ENCODE results near the gene HTR3C.
"Not testable (repeated sequence)": the region's sequence is repeated elsewhere in the genome, so short reads cannot be mapped to it uniquely, and the experiment has no call there.

Gene HTR3C

DNA sequence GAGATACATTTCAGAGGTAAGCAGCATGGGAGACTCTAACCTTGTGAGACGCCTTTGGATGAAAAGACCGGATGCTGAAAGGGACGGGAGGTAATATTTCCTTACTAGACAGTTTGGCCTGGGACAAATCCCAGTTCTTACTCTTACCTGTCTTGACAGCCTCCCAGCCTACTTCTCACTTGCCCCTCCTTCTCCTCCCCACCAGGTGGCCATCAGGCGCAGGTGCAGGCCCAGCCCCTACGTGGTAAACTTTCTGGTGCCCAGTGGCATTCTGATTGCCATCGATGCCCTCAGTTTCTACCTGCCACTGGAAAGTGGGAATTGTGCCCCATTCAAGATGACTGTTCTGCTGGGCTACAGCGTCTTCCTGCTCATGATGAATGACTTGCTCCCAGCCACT lies 15.0 kb upstream of the HTR3C start:
- no peak for DNase-seq

- DNase-seq: not testable (repeated sequence)
These were observed 14.5 kb upstream of the HTR3C start for GRCh38 chr3:184038307-184038706.

DNA sequence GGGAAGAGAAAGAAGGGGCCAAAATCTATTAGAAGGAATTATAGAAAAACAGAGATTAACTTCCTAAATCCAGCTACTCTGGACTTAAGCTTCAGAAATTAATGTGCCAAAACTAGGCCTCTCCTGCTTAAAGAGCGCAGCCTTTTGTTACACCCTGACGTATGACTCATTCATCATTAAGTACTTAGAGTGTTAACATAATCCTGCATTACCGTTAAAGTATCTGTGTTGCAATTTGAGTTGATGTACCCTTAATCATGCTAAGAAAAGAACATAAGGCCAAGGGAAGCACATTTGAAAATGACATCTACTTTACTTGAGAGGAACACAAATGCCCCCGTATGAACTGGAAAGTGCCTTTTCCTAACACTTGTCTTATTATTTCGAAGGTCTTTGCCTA lies 13.4 kb upstream of the HTR3C start:
- no peak for DNase-seq

DNA sequence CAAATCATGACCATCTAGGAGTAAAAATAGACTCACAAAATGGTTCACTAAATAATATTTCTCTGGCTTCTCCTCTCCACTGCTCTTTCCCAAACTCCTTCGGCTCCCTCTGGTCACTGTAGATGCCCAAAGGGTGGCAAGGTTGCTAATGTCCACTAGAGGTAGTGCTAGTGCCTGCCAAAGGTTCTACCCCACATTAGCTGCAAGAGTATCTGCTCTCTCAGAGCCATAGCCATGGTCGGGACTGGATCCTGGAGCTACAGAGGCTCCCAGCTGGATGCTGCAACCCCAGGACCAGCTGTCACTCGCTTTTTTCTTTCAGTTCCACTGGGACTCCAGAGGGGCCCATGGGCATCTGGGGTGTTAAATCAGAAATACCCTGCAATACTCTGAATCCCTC lies 12.8 kb upstream of the HTR3C start:
- DNase-seq: no peak

- no peak for DNase-seq
These were observed 10.2 kb upstream of the HTR3C start for GRCh38 chr3:184042617-184043016.

GRCh38 chr3:184045995-184046394 lies 6.9 kb upstream of the HTR3C start:
- no peak for DNase-seq

DNA sequence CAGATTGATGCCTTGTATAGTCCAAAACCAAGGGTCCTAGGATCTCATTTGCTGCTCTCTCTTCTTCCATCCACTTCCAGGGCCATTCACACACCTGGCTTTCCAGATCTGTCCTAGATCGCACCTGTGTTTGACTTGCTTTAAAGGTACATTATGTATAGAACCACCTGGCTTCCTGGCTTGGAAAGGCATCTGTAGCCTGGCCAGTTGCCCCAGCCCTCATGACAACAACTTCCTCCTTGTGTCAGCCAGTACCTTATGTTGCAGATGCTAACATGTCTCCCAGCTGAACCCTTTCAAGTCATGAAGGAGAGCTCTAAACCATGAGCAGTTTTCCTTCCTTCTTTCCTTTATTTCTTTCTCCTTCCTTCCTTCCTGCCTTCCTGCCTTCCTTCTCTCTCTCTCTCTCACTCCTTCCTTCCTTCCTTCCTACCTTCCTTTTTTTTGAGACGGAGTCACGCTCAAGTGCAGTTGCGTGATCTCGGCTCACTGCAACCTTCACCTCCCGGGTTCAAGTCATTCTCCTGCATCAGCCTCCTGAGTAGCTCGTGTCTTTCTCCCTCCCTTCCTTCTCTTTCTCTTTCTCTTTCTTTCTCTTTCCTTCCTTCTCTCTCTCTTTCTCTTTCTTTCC lies 2.5 kb upstream of the HTR3C start:
- DNase-seq: no peak

DNA sequence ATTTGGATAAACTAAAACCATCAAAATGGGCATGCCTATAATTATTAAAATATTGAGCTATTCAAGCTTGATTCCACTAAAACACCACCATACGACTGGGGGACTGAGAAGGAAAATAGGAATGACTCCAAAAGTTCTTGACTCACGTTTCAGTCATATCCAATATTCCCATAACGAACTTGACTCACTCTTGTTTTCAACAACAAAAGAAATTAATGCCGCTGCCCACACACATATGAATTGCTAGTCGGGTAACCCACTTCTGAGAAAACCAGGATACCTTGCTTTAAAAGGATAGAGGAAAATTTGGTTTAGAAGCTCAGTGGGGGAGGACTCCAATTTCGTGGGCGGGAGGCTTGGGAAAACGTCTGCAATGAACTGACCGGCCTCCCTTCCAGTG lies 5.2 kb downstream of the HTR3C start:
- DNase-seq: no peak

- no peak for DNase-seq
These were observed 6.6 kb downstream of the HTR3C start for GRCh38 chr3:184059424-184059823.

DNA sequence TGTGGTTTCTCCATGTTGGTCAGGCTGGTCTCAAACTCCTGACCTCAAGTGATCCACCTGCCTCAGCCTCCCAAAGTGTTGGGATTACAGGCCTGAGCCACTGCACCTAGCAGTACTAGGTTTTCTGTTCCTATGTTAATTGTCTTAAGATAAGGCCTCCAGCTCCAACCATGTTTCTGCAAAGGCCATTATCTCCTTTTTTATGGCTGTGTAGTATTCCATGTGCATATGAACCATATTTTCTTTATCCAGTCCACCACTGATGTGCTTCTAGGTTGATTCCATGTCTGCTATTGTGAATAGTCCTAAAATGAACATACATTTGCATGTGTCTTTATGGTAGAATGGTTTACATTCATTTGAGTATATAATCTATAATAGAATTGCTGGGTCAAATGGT lies 9.8 kb downstream of the HTR3C start:
- DNase-seq: no peak

DNA sequence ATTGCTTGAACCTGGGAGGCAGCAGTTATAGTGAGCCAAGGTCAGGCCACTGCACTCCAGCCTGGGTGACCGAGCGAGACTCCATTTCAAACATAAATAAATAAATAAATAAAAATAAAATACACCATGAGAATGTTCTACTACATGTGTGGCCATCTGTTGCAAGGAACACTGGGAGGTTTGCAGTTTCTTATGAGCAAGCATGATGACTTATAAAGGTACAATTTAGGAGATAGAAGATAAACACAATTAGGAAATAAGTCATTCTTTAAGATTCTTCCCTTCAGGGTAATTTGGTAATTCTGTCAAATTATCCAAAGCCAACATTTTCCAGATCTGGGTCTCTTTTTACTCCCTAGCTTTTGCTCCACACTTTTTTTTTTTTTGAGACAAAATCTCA lies 13.4 kb downstream of the HTR3C start:
- no peak for DNase-seq

- DNase-seq: no peak
These were observed 14.8 kb downstream of the HTR3C start for GRCh38 chr3:184067573-184068055.

DNA sequence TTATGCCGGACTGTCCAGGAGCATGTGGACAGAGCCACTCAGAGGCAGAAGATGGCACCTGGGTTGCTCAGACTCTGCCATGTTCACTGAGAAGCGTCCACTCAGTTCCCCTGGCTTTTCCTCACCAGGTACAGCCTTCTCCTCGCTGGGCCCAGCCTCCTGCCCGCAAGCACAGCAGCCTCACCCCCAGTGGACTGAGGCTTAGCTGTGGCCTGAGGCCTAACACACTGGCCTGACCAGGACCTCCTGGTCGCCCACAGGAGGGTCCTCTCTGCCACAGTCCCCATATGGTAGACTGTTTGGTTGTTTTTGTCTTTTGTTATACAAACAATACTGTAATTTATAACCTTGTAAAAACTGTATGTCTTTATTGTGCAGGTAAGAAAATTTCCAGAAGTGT lies 15.5 kb downstream of the HTR3C start:
- DNase-seq: no peak

GRCh38 chr3:184071142-184071541 lies 18.3 kb downstream of the HTR3C start:
- DNase-seq: not testable (repeated sequence)

DNA sequence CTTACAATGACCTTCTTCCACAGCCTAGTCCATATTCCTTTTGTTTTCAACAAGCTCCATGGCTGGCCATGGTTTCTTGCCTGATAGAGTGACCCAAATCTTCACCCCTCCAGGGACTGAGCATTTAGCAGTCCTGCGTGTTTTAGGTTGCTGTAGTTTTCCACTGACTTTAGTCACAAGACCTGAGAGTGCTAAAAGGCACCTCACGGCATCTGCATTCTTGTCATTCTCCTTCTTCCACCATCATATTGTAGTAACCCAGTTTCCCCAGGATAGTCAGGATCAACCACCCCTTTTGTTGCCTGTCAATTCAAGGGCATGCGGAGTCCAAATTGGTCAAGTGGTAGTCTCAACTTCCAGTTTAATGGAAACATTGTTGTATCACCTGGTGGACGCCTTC lies 20.8 kb downstream of the HTR3C start:
- no peak for DNase-seq

GRCh38 chr3:184075901-184076300 lies 23.1 kb downstream of the HTR3C start:
- DNase-seq: no peak

- DNase-seq: no peak
These were observed 25.0 kb downstream of the HTR3C start for GRCh38 chr3:184077881-184078280.

GRCh38 chr3:184078851-184079250 lies 26.0 kb downstream of the HTR3C start:
- DNase-seq: no peak

DNA sequence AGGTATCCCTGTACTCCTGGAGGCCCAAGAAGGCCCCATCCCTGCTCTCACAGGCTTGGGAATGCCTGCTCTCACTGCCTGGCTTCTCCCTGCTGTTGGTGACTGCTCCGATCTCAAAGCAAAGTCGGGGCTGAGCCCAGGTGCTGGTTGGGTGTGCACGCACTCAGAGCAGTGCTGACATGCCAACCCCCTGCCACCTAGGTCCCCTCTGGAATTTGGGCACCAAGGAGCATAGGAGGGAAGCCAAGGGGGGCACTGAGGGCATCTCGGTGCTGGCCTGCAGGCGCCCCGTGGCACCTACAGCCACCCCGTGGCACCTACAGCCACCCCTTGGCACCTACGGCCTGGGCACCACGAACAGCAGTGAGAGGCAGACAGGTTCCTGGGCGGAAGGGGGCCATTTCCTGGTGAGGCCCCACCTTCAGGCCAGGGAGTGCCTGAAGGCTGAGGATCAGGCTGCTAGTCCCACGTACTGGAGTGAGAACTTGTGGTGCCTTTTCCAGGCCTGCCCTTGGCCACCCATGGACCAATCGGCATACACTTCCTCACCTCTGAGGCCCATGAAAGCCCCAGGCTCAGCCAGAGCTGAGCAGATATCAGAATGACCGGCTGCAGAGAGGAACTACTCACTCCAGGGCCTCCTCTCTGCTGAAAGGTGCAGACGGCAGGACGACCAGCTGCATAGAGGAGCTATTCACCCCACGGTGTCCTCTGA lies 28.4 kb downstream of the HTR3C start:
- no peak for DNase-seq

DNA sequence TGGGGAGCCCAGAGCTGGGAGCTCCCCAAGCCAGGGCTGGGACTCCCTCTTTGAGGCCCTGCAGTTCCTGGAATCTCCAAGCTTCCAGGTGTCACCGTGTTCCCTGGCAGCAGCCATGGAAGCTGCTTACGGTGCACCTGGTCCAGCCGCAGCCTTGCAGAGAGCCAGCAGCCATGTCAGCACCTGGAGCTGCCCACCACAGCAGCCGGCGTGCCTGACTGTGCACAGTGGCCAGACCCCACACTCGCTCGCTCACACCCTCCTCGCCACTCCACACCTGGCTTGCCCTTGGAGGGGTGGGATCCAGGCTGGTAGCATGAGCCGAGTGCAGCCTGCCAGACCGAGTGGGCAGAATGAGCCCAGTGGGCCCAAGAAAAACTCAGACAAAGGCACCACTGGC lies 29.2 kb downstream of the HTR3C start:
- DNase-seq: no peak

DNA sequence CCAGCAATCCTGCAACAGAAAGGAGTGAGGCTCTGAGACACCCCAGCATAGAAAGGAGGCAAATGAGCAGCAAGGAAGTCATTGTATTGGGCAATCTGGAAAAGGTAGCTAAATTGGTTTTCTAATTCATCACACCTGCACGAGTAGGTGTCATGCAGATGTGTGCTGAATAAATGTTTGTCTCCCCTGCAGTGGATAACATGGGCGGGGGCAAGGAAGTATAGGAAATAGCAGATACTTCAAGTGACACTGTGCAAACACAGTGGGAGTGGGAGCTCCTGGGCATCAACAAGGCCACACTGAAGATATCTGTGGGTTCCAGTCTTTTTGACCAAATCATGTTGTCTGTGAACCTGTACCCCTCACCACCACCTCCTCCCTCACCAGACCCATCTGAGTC lies 29.6 kb downstream of the HTR3C start:
- no peak for DNase-seq

GRCh38 chr3:184085389-184085852 lies 32.6 kb downstream of the HTR3C start:
- no peak for DNase-seq

DNA sequence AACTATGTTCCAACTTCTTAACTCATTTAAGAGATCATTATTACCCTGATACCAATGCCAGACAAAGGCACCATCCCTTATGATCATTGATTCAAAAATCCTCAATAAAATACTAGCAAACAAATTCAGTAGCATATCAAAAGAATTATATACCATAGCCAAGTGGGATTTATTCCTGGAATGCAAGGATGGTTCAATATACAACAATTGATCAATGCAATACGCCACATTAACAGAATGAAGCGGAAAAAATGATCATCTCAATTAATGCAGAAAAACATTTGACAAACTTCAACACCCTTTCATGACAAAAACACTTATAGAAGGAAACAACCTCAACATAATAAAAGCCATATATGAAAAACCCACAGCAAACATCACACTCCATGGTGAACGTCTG lies 39.4 kb downstream of the HTR3C start:
- no peak for DNase-seq

DNA sequence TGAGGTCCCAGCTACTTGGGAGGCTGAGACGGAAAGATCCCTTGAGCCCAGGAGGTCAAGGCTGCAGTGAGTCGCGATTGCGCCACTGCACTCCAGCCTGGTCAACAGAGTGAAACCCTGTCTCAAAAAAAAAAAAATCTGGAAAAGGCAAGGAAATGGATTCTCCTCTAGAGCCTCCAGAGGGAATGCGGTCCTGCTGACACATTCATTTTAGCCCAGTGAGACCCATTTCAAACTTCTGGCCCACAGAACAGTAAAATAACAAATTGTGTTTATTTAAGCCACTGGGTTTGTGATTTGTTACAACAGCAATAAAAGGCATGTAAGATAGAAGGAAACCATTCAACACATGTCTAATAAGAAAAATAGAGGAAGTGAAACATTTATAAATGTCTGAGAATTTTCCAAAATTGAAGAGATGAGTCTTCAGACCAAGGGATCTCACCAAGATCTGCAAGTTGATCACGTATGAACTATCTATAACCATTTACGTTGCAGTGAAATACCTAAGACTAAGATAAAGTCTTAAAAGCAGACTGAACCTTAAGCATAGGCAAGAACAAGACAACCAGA lies 44.0 kb downstream of the HTR3C start, which contains the start of gene HTR3E:
Gene HTR3E, plus strand, starts transcription at position 254 of the 573 bp plus-strand sequence. CDS start 466 bp downstream, outside the sequence.
- no peak for DNase-seq

All from CD4-positive, alpha-beta T cell treated with Interleukin-15 for 1 hour (primary cell).